Right cardiac atrium (tissue), 5 donors: ENCODE data around the gene HOXD4. TPM values are rescaled to one million over a fixed set of nuclear protein-coding genes. Genes with fewer than 3 reads are reported as not detected.

Experiments used
- ATAC-seq, 2 donors: fragments of 200-7000 bp; cut with Tn5 transposase; one replicate each; pipeline versions ENCODE4 v1.8.0 to v1.9.1; 2020; ENCODE audit warnings: moderate library complexity in 2 of 2, mild to moderate bottlenecking in 1 of 2
- DNase-seq, 3 donors: peaks; one replicate each; pipeline ENCODE4 v3.0.0-alpha.2; 2020
- H3K27ac ChIP-seq: one replicate; pipeline ENCODE4 v1.5.1; 2013; ENCODE audit warnings: mild to moderate bottlenecking, low read length, control low read depth, moderate library complexity
- H3K27me3 ChIP-seq: one replicate; pipeline ENCODE4 v1.6.1; 2013; ENCODE audit not compliant: control insufficient read depth, insufficient read depth
- H3K4me1 ChIP-seq: one replicate; pipeline ENCODE4 v1.6.1; 2013; ENCODE audit warnings: low read length; ENCODE audit not compliant: control insufficient read depth, insufficient read depth
- H3K4me3 ChIP-seq: one replicate; pipeline ENCODE4 v1.5.1; 2013; ENCODE audit warnings: low read length, control low read depth
- H3K9me3 ChIP-seq: one replicate; pipeline ENCODE4 v1.6.1; 2013; ENCODE audit warnings: low read length; ENCODE audit not compliant: control insufficient read depth
- WGBS: extraction: QIAGEN DNeasy Blood & Tissue Kit; methylation state at CpG from one replicate; pipeline ENCODE4 v1.1.7; 2013; 5-methylcytosine and 5-hydroxymethylcytosine counted together
- intact Hi-C, 4 donors: fragments of 100-400 bp; cut with DNase I; formaldehyde crosslinking; loops; one replicate each; pipeline versions ENCODE4 v1.11.0 to v1.14.0; 2022 to 2023
- polyA plus RNA-seq: library from polyadenylated mRNA; stranded (reverse); fragments of 200-250 nt; gene quantifications from one replicate; pipeline ENCODE4 v1.2.3, GENCODE V29; 2013
- total RNA-seq, 4 donors: library from RNA; stranded (reverse); fragmentation: NEBNext Ultra II Directional; extraction: Animal tissue kit (Norgen Biotek cat#: 25700); gene quantifications; one replicate each; pipeline ENCODE4 v1.2.1, GENCODE V29; 2021
- donor health status: healthy with polysubstance abuse.
- donor health status: DM: no; HTN: yes; CAD: no.
- donor health status: DM: no; HTN: no; CAD: no.
- donor health status: DM: no; HTN: yes; CAD: no; lungs with severe emphysema.
- donor health status: DM: yes; HTN: yes; CAD: no.

Gene HOXD4
- total and polyA plus RNA-seq, 5 donors = 0.29 TPM; not detected in 4

GRCh38 chr2:176178757-176179295 lies 27.5 kb downstream of the HOXD4 start:
- no peak overlapping the region for H3K27ac ChIP-seq

GRCh38 chr2:176181551-176181950 lies 30.2 kb downstream of the HOXD4 start:
- 64% methylated on average over 3 of the region's 3 CpGs for WGBS
- H3K4me1 ChIP-seq = no peaks in the 10 kb centered on the region
- H3K9me3 ChIP-seq = no peaks in the 10 kb centered on the region
- H3K27me3 ChIP-seq = peaks cover 6% of the 10 kb centered on the region
- intact Hi-C loops = no loop called here
- no peak overlapping the region for H3K27ac ChIP-seq
- H3K4me3 ChIP-seq = no peak overlapping the region
- DNase-seq (no peak), ATAC-seq (no peak)

More at GRCh38 chr2:176178757-176179295, 27.5 kb downstream of the HOXD4 start:
- Histone ChIP-seq H3K4me3 (no peak overlapping the region), H3K4me1 (no peaks in the 10 kb centered on the region), H3K9me3 (no peaks in the 10 kb centered on the region), H3K27me3 (peaks cover 6% of the 10 kb centered on the region)
- DNase-seq = no peak
- intact Hi-C loops = no loop called here
- WGBS = 27% methylated on average over 7 of the region's 7 CpGs
- ATAC-seq = no peak

DNA sequence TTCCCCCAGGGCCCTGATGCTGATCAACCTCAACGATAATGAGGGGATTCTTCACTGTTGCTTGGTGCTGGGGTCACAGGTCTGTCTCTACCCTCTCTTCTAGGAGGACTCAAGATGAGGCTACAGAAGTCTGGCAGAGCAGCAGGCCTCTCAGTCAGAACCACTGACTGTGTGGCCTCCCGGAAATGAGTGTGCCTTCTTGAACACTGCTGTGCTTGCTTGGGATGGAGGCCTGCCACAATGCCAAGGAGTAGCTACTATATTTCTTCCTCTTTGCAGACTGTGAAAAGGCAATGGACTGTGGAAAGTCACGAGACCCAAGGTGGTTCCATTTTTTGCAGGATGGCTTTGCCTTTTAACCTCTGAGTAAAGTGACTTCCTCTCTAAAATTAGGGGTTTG lies 31.3 kb downstream of the HOXD4 start:
- intact Hi-C loops = no loop called here
- H3K27me3 ChIP-seq = peaks cover 6% of the 10 kb centered on the region
- no peak overlapping the region for H3K27ac ChIP-seq
- H3K4me1 ChIP-seq = no peaks in the 10 kb centered on the region
- no peak for ATAC-seq
- H3K9me3 ChIP-seq = no peaks in the 10 kb centered on the region
- H3K4me3 ChIP-seq = no peak overlapping the region
- 82% methylated on average over 3 of the region's 3 CpGs for WGBS
- no peak for DNase-seq

- no peak overlapping the region for H3K4me3 ChIP-seq
- peaks cover 6% of the 10 kb centered on the region for H3K27me3 ChIP-seq
- WGBS = 59% methylated on average over 2 of the region's 2 CpGs
- no peaks in the 10 kb centered on the region for H3K4me1 ChIP-seq
- DNase-seq = no peak
- no peaks in the 10 kb centered on the region for H3K9me3 ChIP-seq
- intact Hi-C loops = no loop called here
- no peak for ATAC-seq
- H3K27ac ChIP-seq = no peak overlapping the region
Observed at GRCh38 chr2:176184749-176185148, 33.4 kb downstream of the HOXD4 start.

- no peak overlapping the region for H3K4me3 ChIP-seq
- no peaks in the 10 kb centered on the region for H3K4me1 ChIP-seq
- no peak for ATAC-seq
- WGBS = 88% methylated on average over 2 of the region's 2 CpGs
- intact Hi-C loops = no loop called here
- H3K9me3 ChIP-seq = no peaks in the 10 kb centered on the region
- H3K27me3 ChIP-seq = peaks cover 2% of the 10 kb centered on the region
- DNase-seq = no peak
- no peak overlapping the region for H3K27ac ChIP-seq
Observed at GRCh38 chr2:176186024-176186423, 34.7 kb downstream of the HOXD4 start.

DNA sequence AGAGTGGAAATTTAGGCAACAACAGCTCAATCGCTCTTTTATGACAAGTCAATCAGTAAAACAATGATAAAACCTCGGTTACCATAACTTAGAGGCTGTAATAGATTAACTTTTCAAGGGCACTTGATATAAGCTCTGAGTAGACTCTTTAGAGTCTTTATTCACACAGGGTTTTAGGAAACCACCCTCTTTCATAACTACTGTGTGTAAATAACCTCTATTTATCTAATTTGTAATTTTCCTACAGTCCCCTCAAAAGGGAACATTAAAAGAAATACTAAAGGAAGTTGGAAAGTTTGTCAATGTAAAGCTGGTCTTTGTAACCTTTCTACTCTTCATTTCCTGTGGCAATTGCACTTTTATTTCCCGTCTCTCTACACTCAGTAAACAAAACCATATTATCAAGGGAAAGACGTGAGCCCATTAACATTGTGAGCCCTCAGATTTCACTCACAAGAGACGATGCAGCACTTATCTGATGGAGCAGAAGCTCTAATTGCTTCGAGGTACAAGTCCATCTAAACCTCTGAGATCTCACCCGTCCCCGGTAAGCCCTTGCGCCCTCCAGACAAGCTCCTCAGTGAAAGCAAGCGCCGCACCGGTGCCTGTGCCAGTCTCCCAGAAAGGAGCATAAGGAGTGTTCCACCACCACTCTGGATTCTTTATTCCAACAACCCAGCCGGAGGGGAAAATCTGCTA lies 36.0 kb downstream of the HOXD4 start:
- ATAC-seq (no peak), DNase-seq (no peak)
- WGBS = 8% methylated on average over 13 of the region's 13 CpGs
- Histone ChIP-seq H3K27me3 (peaks cover 9% of the 10 kb centered on the region), H3K4me3 (peak overlapping the region; percentile 62), H3K4me1 (no peaks in the 10 kb centered on the region), H3K27ac (no peak overlapping the region), H3K9me3 (no peaks in the 10 kb centered on the region)
- intact Hi-C loops = no loop called here

DNA sequence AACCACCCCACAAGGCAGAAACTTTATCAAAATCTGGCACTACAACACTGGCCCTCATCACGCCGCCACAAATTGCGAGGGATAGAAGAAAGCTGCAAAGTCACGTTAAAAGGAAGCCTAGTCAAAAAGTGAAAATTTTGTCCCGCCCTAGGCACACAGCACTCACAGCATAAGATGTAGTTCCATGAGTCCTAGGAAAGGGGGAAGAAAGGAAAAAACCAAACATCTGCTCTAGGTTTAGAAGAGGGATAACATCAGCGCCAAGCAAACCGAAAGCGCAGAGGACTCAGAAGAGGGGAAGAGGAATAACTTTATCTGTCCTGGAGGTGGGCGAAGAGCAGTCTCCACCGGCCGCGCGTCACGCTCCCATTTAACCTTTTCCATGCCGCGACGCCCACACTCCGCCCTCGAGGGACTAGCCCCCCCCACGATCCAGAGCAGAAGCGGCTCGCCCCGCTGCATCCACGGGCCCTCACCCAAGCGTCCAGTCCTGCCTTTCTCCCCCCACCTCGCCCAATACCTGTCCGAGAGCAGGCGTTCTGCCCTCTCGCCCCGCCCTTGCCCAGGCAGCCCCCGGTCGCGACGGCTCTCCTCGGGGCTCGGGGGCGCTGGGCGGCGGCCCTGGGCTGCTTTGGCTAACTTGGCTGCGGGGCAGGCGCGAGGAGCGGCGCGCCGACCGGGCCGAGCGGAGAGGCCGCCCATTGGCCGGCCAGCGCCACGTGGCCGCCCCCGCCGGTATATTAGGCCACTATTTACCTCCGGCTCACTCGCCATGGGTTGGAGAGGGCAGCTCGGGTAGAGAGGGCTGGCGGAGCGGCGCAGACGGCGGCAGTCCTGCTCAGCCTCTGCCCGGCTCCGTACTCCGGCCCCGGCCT lies 36.8 kb downstream of the HOXD4 start, which contains the start of gene HOXD1:
TSS of gene HOXD1 (plus strand) at position 770 of the 875 bp plus-strand sequence. CDS start 134 bp downstream, outside the sequence.
- under 1% methylated on average over 68 of the region's 68 CpGs for WGBS
- H3K9me3 ChIP-seq = no peaks in the 10 kb centered on the region
- ATAC-seq (peak; percentile 64 to 67), DNase-seq (peak in 1 of 3 donors; percentile 60)
- intact Hi-C loops = no loop called here
- no peaks in the 10 kb centered on the region for H3K4me1 ChIP-seq
- peaks cover 10% of the 10 kb centered on the region for H3K27me3 ChIP-seq
- no peak within 1 kb of the TSS for H3K27ac ChIP-seq
- peak within 1 kb of the TSS; percentile 62 for H3K4me3 ChIP-seq

GRCh38 chr2:176188774-176189680 lies 37.7 kb downstream of the HOXD4 start:
- 3% methylated on average over 98 of the region's 98 CpGs for WGBS
- Histone ChIP-seq H3K9me3 (no peaks in the 10 kb centered on the region), H3K27ac (no peak overlapping the region), H3K27me3 (peaks cover 15% of the 10 kb centered on the region), H3K4me3 (peak overlapping the region; percentile 62), H3K4me1 (no peaks in the 10 kb centered on the region)
- peak in 2 of 3 donors; percentile 43 to 49 for DNase-seq
- ATAC-seq = peak in 1 of 2 donors; percentile 20
- intact Hi-C loops = no loop called here

GRCh38 chr2:176189681-176190641 lies 38.6 kb downstream of the HOXD4 start:
- no peaks in the 10 kb centered on the region for H3K4me1 ChIP-seq
- no peak overlapping the region for H3K27ac ChIP-seq
- peak in 1 of 3 donors; percentile 35 for DNase-seq
- ATAC-seq = peak in 1 of 2 donors; percentile 43
- no peaks in the 10 kb centered on the region for H3K9me3 ChIP-seq
- intact Hi-C loops = no loop called here
- 11% methylated on average over 28 of the region's 28 CpGs for WGBS
- peaks cover 18% of the 10 kb centered on the region for H3K27me3 ChIP-seq
- no peak overlapping the region for H3K4me3 ChIP-seq
